NK-92 treated with Interleukin-12 subunit alpha and Interleukin-12 subunit beta, amount 100 ng/mL, for 24 hours (cell line): ENCODE measurements around the gene MPP7.

Experiments used
- DNase-seq: peaks from one replicate; lab custom pipeline; 2025; lab: John Stamatoyannopoulos, UW

MPP7 gene

GRCh38 chr10:28266449-28267224 is 36.2 kb downstream of the MPP7 start:
- no peak for DNase-seq

- DNase-seq, result no peak
Measured at GRCh38 chr10:28263136-28263857, 39.6 kb downstream of the MPP7 start.

- no peak for DNase-seq
Measured at GRCh38 chr10:28256776-28257175, 46.1 kb downstream of the MPP7 start.

GRCh38 chr10:28254290-28254985 is 48.4 kb downstream of the MPP7 start:
- DNase-seq, result no peak

- no peak for DNase-seq
Measured at GRCh38 chr10:28253169-28253785, 49.6 kb downstream of the MPP7 start.
